GM18499 (cell line): ENCODE measurements around the gene GARRE1.
"Not testable (repeated sequence)": the region's sequence is repeated elsewhere in the genome, so short reads cannot be mapped to it uniquely, and the experiment has no call there.

ENCODE experiments used
- ATAC-seq: cut with Tn5 transposase; IDR thresholded peaks from one replicate; pipeline ENCODE4 v1.9.1; 2021; ENCODE audit warnings: moderate number of reproducible peaks; ENCODE audit not compliant: insufficient read depth, unreplicated experiment

The GARRE1 gene, protein sequence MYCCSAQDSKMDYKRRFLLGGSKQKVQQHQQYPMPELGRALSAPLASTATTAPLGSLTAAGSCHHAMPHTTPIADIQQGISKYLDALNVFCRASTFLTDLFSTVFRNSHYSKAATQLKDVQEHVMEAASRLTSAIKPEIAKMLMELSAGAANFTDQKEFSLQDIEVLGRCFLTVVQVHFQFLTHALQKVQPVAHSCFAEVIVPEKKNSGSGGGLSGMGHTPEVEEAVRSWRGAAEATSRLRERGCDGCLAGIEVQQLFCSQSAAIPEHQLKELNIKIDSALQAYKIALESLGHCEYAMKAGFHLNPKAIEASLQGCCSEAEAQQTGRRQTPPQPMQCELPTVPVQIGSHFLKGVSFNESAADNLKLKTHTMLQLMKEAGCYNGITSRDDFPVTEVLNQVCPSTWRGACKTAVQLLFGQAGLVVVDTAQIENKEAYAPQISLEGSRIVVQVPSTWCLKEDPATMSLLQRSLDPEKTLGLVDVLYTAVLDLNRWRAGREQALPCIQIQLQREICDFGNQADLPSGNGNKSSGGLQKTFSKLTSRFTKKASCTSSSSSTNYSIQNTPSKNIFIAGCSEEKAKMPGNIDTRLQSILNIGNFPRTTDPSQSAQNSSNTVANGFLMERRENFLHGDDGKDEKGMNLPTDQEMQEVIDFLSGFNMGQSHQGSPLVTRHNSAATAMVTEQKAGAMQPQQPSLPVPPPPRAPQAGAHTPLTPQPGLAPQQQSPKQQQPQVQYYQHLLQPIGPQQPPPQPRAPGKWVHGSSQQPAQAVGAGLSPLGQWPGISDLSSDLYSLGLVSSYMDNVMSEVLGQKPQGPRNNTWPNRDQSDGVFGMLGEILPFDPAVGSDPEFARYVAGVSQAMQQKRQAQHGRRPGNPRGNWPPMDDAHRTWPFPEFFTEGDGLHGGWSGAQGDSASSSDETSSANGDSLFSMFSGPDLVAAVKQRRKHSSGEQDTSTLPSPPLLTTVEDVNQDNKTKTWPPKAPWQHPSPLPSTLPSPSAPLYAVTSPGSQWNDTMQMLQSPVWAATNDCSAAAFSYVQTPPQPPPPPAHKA (N-terminal part only)

GRCh38 chr19:34254046-34254697 is at the start of gene GARRE1:
TSS of gene GARRE1 (plus strand) at chr19:34254554. CDS start at chr19:34300474, 45,920 bp downstream.
- no peak for ATAC-seq

DNA sequence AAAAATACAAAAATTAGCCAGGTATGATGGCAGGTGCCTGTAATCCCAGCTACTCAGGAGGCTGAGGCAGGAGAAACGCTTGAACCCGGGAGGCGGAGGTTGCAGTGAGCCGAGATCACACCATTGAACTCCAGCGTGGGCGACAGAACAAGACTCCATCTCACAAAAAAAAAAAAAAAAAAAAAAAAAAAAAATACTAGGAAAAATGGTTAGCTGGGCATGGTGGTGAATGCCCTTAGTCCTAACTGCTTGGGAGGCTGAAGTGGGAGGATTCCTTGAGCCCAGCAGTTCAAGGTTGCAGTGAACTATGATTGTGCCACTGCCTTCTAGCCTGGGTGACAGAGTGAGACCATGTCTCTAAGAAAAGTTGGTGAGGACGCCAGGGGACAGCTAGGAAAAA is 49.0 kb upstream of the GARRE1 start:
- not testable (repeated sequence) for ATAC-seq

DNA sequence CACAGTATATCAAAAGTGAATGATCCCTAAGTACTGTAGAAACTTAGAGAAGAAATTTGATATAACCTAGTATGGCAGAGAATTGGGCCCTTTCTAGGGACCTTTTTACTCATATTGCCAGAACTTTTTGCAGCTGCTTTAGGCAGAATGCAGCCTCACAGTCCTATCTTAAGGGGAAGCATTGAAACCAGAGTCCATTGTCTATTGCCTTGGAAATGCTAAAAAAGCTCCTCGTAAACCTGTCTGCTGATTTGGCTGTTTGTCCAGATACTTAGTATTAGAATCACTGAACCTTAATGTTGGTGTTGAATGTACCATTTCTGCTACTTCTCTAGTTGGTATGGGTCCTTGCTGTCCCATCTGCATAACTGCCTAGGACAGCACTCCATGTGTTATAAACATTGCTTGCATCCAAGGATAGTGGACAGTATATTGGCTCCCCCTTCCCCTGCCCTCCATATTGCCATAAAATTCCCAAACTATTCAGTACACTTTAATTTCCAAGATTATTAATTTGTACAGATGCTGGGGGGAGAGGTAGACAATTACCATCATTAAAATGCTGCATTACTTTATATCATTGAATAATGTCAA is 46.0 kb upstream of the GARRE1 start:
- ATAC-seq = no peak

- no peak for ATAC-seq
Observed at GRCh38 chr19:34209726-34210125, 44.6 kb upstream of the GARRE1 start.

DNA sequence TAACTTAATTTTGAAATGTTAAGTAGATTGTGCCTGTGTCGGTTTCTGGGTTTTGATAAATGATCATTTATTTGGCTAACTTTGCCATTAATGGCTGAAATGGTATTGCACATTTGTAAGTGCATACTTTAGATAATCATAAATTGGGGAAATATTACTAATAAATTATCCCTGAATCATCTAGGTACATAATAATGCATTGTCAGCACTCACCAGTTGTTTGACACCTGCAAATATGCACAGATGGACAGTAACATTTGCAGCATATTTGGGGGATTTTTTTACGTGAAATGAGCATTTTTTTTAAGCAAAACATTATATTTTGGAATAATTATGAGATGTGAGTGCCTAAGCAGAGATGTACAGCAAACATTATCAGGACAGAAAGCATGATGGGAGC is 41.1 kb upstream of the GARRE1 start:
- ATAC-seq = no peak

GRCh38 chr19:34214040-34214439 is 40.3 kb upstream of the GARRE1 start:
- ATAC-seq = no peak

DNA sequence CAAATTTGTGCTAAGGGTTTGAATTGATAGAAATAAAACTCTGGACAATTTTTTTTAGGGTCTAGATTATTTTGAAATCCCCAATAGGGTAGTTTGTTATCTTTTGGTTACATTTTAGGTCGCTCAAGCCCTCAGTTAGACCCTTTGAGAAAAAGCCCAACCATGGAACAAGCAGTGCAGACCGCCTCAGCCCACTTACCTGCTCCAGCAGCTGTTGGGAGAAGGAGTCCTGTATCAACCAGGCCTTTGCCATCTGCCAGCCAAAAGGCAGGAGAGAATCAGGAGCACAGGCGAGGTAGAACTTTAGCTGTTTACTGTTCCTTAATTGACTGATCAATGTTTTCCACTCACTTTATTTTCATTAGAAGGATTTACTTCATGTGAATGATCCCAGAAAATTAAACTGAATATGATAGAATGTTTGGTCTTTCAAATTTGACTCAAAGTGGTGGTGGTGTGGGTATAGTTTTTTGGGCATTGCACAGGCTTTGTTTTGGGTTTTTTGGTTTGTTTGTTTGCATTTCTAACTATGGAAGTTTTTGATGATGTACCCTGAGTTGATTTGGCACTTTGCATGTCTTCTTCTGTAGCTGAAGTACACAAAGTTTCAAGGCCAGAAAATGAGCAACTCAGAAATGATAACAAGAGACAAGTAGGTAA is 39.2 kb upstream of the GARRE1 start:
- no peak for ATAC-seq

DNA sequence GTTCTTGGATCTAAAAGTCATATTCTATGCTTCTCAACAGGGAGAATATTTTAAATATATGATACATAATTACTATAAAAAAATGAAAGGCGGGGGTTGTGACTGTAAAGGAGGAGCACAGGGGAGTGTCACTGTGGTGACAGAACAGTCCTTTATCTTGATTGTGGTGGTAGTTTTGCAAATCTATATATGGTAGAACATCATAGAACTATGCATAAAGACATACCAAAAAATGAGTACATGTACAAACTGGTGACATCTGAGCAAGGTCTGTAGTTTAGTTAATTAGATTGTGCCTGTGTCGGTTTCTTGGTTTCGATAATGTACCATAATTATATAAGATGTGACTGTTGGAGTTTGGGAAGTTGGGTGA is 38.7 kb upstream of the GARRE1 start:
- ATAC-seq = no peak

GRCh38 chr19:34216745-34217219 is 37.6 kb upstream of the GARRE1 start:
- not testable (repeated sequence) for ATAC-seq

GRCh38 chr19:34217952-34218817 is 36.2 kb upstream of the GARRE1 start:
- ATAC-seq = no peak

DNA sequence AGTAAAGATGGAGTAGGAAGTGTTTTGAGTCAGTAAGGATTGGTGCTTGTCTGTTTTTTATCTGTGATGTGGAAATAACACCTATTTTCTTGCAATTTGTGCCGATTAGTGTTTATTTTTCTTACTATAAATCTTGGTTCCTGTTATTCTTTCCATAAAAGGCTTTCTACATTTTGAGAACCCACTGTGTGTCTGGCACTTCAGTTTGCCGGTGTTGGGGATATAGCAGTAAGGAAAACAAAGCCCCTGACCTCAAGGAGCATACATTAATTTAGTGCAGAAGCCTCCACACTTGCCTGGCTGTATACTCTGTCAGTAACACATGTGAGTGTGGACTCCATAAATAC is 35.6 kb upstream of the GARRE1 start:
- ATAC-seq = no peak

DNA sequence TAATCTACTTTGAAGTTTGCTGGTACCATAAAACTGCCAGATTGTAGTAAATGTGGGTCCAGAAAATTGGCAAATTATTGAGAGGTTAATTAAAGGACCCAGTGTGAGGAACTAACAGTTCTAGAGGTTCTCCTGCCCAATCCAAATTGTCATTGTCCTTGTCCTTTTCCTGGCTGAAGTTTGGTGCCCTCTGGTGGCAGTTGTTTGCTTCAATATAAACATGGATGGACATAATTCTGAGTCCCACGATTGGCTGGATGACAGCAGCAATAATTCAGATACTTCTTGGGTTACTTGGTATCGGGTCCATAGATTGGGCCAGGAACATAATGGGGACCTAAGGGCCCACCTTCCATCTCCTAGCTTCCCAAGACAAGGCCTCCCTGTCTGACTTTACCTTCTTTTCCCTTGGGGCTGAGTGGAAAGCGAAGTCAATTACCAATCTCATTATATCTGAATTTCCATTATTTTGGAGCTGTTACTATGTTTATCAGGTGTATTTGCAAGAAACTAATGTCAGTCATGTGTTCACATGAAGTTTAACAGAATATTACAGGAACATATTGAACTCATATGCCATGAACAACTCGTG is 33.8 kb upstream of the GARRE1 start:
- ATAC-seq = no peak

DNA sequence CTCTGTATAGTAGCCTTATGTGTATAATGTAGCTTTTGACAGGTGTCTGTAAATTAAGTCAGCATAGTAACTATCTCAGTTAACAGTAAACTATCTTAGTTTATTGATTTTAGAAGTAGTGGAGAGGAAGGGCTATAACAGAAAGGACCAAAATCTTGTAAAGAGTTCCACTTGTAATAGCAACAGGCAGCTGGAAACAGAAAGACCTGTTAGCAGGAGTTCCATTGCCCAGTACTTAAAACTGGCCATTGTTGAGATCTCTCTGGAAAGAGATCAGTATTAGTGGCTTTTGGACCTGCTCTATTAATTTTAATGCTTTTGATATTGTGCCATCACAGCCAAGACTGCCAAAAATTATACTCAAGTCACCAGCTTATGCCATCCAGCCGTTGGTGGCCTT is 32.0 kb upstream of the GARRE1 start:
- no peak for ATAC-seq

DNA sequence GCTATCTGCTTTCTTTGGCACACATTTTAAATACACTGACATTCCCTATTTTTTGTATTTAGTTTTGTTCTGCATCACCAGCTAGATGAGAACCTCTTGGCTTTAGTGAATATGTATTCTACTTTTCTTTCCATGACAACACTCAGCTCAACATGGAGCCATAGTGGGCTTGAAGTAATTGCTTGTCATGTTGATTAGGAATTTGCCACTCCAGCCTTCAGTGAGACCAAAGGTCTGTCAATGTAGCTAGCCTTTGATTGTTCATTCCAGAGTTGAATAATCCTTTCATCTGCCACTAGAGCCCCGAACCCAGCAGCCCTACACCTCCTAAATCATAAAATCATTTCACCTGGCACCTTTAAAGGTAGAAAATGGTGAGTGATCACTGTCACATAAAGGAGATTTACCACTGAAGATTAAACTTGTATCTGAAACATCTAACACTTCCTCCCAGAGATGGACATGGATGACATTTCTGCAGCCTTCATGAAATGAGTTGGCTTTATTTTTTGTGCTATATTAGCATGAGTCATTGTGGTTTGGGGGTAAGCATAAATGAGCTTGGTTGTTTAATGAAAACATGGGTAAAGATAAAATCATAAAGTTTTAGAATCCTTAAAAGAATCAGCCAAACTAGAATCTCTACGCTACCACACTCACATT is 29.2 kb upstream of the GARRE1 start:
- no peak for ATAC-seq

- ATAC-seq = no peak
Observed at GRCh38 chr19:34225659-34226015, 28.7 kb upstream of the GARRE1 start.

DNA sequence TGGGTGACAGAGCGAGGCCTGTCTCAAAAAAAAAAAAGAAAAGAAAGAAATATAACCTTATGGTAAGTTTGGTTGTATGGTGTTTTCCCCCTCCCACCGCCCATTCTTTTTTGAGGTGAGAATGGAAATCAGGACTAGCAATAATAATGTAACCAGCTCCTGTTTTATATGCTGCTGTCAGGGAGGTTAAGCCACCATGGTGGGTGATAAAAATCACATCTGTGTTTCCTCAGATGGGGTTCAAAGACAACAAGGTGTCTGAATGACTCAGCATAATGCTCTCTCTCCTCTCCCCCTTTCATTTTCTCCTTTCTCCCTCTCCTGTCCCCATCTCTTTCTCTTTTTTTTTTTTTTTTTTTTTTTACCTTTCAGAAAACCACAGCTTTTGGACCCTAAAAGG is 28.3 kb upstream of the GARRE1 start:
- ATAC-seq = no peak

DNA sequence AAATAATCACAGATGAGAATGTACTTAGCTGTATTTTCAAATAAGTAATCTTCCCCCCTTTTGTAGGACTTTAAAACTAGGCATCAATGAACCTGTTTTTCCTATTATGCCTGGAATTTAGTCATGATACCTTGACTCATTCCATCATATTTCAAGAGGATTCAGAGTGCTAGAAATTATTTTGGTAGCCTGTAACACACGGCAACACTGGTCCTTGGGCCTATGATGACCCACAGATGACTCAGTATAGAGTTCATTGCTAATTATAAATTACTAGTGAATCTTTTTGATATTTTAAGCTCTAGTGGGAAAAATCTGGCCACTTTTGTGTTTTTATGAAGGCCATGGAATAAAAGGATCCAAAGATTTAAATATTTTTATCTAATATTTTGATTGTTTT is 26.0 kb upstream of the GARRE1 start:
- no peak for ATAC-seq

DNA sequence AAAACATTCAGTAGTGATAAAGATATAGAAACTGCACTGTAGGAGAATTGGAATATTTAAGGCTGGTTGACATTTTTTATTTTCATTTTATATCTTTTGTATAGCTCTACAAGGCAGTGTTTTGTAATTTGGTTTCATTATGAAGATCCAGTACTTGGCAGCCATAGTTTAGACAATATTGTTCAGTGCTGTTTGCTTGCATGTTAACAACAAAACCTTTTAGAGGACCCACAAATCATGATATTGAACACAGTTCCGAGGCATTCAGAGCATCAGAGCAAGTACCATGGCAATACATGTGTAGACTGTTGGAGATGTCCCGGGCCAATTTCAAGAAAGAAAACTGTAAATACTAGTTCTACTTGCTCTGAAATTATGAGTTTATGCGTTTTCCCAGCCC is 25.6 kb upstream of the GARRE1 start:
- ATAC-seq = no peak
